Stimulated activated CD8-positive, alpha-beta memory T cell treated with anti-CD3 and anti-CD28 coated beads, Interleukin-12 subunit alpha, Interleukin-12 subunit beta, amount 100 ng/mL, for 24 hours (primary cell): Measurements from ENCODE around the gene BORCS6.
"Not testable (repeated sequence)": the region's sequence is repeated elsewhere in the genome, so short reads cannot be mapped to it uniquely, and the experiment has no call there.

Experiments
- DNase-seq: peaks from one replicate; pipeline ENCODE4 v3.0.0-alpha.2; 2020; ENCODE audit errors: extremely low read depth

The BORCS6 gene

GRCh38 chr17:8173056-8173870, 16.7 kb downstream of the BORCS6 start:
- DNase-seq, result no peak

GRCh38 chr17:8170186-8170585, 19.8 kb downstream of the BORCS6 start:
- not testable (repeated sequence) for DNase-seq

- DNase-seq, result no peak
Measured at GRCh38 chr17:8167526-8167925, 22.5 kb downstream of the BORCS6 start.

- no peak for DNase-seq
Measured at GRCh38 chr17:8166731-8167130, 23.2 kb downstream of the BORCS6 start.

GRCh38 chr17:8164815-8165131, 25.2 kb downstream of the BORCS6 start:
- DNase-seq, result no peak

- no peak for DNase-seq
Measured at GRCh38 chr17:8163978-8164814, 25.8 kb downstream of the BORCS6 start.

GRCh38 chr17:8162997-8163977, 26.7 kb downstream of the BORCS6 start:
- no peak for DNase-seq

GRCh38 chr17:8162233-8162996, 27.6 kb downstream of the BORCS6 start, which contains the start of gene VAMP2:
Gene VAMP2, minus strand, starts transcription at chr17:8162948. Its CDS starts 69 bp downstream, at chr17:8162879.
- DNase-seq, result no peak

GRCh38 chr17:8161289-8162232, 28.4 kb downstream of the BORCS6 start:
- no peak for DNase-seq

- DNase-seq, result no peak
Measured at GRCh38 chr17:8160741-8161221, 29.2 kb downstream of the BORCS6 start.

- no peak for DNase-seq
Measured at GRCh38 chr17:8160224-8160577, 29.8 kb downstream of the BORCS6 start.

- DNase-seq, result no peak
Measured at GRCh38 chr17:8159459-8160223, 30.3 kb downstream of the BORCS6 start.

- DNase-seq, result no peak
Measured at GRCh38 chr17:8159032-8159400, 31.0 kb downstream of the BORCS6 start.

GRCh38 chr17:8158267-8159031, 31.5 kb downstream of the BORCS6 start:
- peak; percentile 64 for DNase-seq

GRCh38 chr17:8156246-8156992, 33.6 kb downstream of the BORCS6 start:
- peak; percentile 100 for DNase-seq

- DNase-seq, result no peak
Measured at GRCh38 chr17:8155996-8156245, 34.1 kb downstream of the BORCS6 start.

GRCh38 chr17:8155231-8155995, 34.6 kb downstream of the BORCS6 start:
- no peak for DNase-seq
